Body of pancreas (tissue), 4 donors: ENCODE results near the gene NLRP12. TPM values are rescaled to one million over a fixed set of nuclear protein-coding genes. Genes with fewer than 3 reads are reported as not detected.
A peak's percentile ranks its signal among the peaks of the same experiment; 100 is the strongest.
"Not testable (repeated sequence)": the region's sequence is repeated elsewhere in the genome, so short reads cannot be mapped to it uniquely, and the experiment has no call there.

ENCODE experiments used
- ATAC-seq: fragments of 150-250 bp; one replicate; pipeline ENCODE4 v1.9.1; 2016
- DNase-seq, 4 donors: peaks; one replicate each; pipeline ENCODE4 v3.0.0-alpha.2; 2019
- H3K27ac ChIP-seq, 4 donors: fragments of 200-600 bp; sonication (generic); 1 replicate in 3 of 4; 2 replicates in 1 of 4; pipeline versions ENCODE4 v1.5.1 to v1.6.1; 2016 to 2019; ENCODE audit warnings: mild to moderate bottlenecking in 1 of 4, mixed read lengths in 1 of 4, moderate library complexity in 1 of 4
- H3K27me3 ChIP-seq, 2 donors: fragments of 200-600 bp; sonication (generic); one replicate each; pipeline ENCODE4 v1.6.0; 2016; ENCODE audit warnings: mild to moderate bottlenecking in 1 of 2
- H3K36me3 ChIP-seq, 2 donors: fragments of 200-600 bp; sonication (generic); replicated peaks in 1 of 2; 2 replicates each; pipeline ENCODE4 v1.5.1; 2016; ENCODE audit warnings: low read depth in 2 of 2; ENCODE audit not compliant: insufficient read depth in 1 of 2
- H3K4me1 ChIP-seq: fragments of 200-600 bp; sonication (generic); one replicate; pipeline ENCODE4 v1.6.0; 2016
- H3K4me3 ChIP-seq, 2 donors: fragments of 200-600 bp; sonication (generic); 1 replicate in 1 of 2; 2 replicates in 1 of 2; pipeline ENCODE4 v1.5.1; 2016 to 2019
- H3K9me3 ChIP-seq, 3 donors: fragments of 200-600 bp; sonication (generic); 1 replicate in 2 of 3; 2 replicates in 1 of 3; pipeline ENCODE4 v1.5.1; 2016
- POLR2A ChIP-seq, 3 donors: fragments of 450-650 bp; IDR thresholded peaks; one replicate each; pipeline ENCODE4 v1.6.1; 2016; ENCODE audit warnings: antibody characterized with exemption in 3 of 3, mild to moderate bottlenecking in 2 of 3
- WGBS, 2 donors: methylation state at CpG; one replicate each; pipeline ENCODE4 v1.1.5; 2017; 5-methylcytosine and 5-hydroxymethylcytosine counted together
- intact Hi-C: fragments of 100-400 bp; cut with DNase I; formaldehyde crosslinking; loops from one replicate; pipeline ENCODE4 v1.15.1; 2023
- total RNA-seq, 2 donors: library from RNA; depleted of rRNA; stranded (reverse); fragments of >200 nt; gene quantifications; one replicate each; pipeline ENCODE4 v1.1.0, GENCODE V29; 2016
- TF ChIP-seq, protein P1 (sequence below), 7 experiments: fragments of 450-650 bp in 4 of 7; fragments of 200-600 bp in 3 of 7; sonication (generic) in 3 of 7; IDR thresholded peaks; one replicate each; pipeline ENCODE4 v1.5.1; 2016 to 2019; ENCODE audit warnings: antibody characterized with exemption in 7 of 7

The NLRP12 gene
- total RNA-seq, 2 donors from 2014 or later: 0.26 TPM; not detected in 1

DNA sequence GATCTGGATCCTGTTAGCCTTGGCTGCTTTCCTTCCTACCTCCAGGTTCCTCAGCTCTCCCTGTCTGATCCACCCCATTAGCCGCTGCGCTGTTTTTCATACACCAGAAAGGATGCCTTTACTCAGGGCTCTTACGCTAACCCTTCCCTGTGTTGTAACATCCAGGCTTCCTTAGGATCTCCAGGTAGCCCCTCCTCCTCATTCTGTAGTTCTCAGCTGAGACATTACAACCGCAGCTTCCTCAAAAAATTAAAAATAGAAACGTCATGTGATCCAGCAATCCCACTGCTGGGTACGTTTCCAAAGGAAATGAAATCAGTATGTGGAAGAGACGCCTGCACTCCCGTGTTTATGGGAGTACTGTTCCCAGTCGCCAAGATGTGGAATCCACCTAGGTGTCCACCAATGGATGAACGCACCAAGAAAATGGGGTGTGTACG, 25.1 kb upstream of the NLRP12 start:
- H3K4me3 ChIP-seq: no peak overlapping the region
- H3K27ac ChIP-seq: no peak overlapping the region
- ATAC-seq: peak; percentile 31

GRCh38 chr19:53847555-53847954, 23.4 kb upstream of the NLRP12 start:
- no peaks in the 10 kb centered on the region for H3K9me3 ChIP-seq
- ATAC-seq (no peak), DNase-seq (no peak)
- H3K27ac ChIP-seq: no peak overlapping the region
- TF ChIP-seq, protein P1, sequence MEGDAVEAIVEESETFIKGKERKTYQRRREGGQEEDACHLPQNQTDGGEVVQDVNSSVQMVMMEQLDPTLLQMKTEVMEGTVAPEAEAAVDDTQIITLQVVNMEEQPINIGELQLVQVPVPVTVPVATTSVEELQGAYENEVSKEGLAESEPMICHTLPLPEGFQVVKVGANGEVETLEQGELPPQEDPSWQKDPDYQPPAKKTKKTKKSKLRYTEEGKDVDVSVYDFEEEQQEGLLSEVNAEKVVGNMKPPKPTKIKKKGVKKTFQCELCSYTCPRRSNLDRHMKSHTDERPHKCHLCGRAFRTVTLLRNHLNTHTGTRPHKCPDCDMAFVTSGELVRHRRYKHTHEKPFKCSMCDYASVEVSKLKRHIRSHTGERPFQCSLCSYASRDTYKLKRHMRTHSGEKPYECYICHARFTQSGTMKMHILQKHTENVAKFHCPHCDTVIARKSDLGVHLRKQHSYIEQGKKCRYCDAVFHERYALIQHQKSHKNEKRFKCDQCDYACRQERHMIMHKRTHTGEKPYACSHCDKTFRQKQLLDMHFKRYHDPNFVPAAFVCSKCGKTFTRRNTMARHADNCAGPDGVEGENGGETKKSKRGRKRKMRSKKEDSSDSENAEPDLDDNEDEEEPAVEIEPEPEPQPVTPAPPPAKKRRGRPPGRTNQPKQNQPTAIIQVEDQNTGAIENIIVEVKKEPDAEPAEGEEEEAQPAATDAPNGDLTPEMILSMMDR (IDR thresholded peaks at IDR 0.05): no peak
- TF ChIP-seq POLR2A (IDR thresholded peaks at IDR 0.05): no peak
- no peak overlapping the region for H3K4me3 ChIP-seq
- H3K4me1 ChIP-seq: peaks cover 2% of the 10 kb centered on the region
- intact Hi-C loops: no loop called here
- H3K36me3 ChIP-seq: no peaks in the 10 kb centered on the region
- no peaks in the 10 kb centered on the region for H3K27me3 ChIP-seq
- 34 to 41% methylated on average over 8 of the region's 8 CpGs for WGBS, 2 donors

More for the DNA sequence above, 25.1 kb upstream of the NLRP12 start:
- intact Hi-C loops: no loop called here
- Histone ChIP-seq H3K4me1 (no peaks in the 10 kb centered on the region), H3K27me3 (no peaks in the 10 kb centered on the region), H3K36me3 (no peaks in the 10 kb centered on the region), H3K9me3 (no peaks in the 10 kb centered on the region)
- peak in 1 of 4 donors; percentile 37 for DNase-seq
- 37 to 65% methylated on average over 11 of the region's 11 CpGs for WGBS, 2 donors
- no peak for TF ChIP-seq POLR2A (IDR thresholded peaks at IDR 0.05)
- TF ChIP-seq, protein P1 (IDR thresholded peaks at IDR 0.05): no peak

DNA sequence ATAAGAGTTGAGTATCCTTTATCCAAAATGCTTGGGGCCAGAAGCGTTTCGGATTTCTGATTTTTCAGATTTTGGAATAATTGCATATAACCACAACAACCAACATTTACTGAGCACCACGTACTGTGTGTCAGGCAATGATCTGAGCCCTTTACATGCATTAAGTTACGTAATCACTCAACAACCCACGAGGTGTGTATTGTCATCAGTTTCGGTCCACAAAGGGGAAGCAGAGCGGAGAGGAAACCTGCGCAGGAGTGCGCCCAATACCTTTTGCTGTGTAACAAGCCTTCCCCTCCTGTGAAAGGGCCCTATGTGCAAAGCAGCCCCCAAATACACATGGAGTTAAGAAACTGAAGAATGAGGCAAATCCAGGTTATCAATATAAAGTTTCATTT, 20.7 kb upstream of the NLRP12 start:
- no peak for TF ChIP-seq POLR2A (IDR thresholded peaks at IDR 0.05)
- TF ChIP-seq, protein P1 (IDR thresholded peaks at IDR 0.05): no peak
- Histone ChIP-seq H3K27me3 (no peaks in the 10 kb centered on the region), H3K9me3 (no peaks in the 10 kb centered on the region), H3K36me3 (no peaks in the 10 kb centered on the region), H3K27ac (no peak overlapping the region), H3K4me1 (peaks cover 5% of the 10 kb centered on the region), H3K4me3 (no peak overlapping the region)
- WGBS, 2 donors: 77 to 81% methylated on average over 9 of the region's 9 CpGs
- DNase-seq (peak in 1 of 4 donors; percentile 18), ATAC-seq (no peak)
- intact Hi-C loops: no loop called here

- H3K9me3 ChIP-seq, H3K27ac ChIP-seq, H3K27me3 ChIP-seq, H3K36me3 ChIP-seq, intact Hi-C loops, ATAC-seq, H3K4me1 ChIP-seq, H3K4me3 ChIP-seq: not testable (repeated sequence)
- WGBS, 2 donors: 65 to 78% methylated on average over 4 of the region's 4 CpGs
- peak in 1 of 4 donors; percentile 40 for DNase-seq
Observed at GRCh38 chr19:53840914-53841313, 16.8 kb upstream of the NLRP12 start.

DNA sequence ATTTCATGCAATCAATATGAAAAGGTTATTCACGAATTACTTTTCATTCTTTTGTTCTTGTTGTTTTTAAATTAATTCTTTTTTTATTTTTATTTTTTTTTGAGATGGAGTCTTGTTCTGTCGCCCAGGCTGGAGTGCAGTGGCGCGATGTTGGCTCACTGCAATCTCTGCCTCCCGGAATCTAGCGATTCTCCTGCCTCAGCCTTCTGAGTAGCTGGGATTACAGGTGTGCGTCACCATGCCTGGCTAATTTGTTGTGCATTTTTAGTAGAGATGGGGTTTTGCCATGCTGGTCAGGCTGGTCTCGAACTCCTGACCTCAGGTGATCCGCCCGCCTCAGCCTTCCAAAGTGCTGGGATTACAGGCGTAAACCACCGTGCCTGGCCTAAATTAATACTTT, 16.1 kb upstream of the NLRP12 start:
- intact Hi-C loops, DNase-seq, H3K4me3 ChIP-seq, H3K27me3 ChIP-seq, ATAC-seq, H3K4me1 ChIP-seq, H3K9me3 ChIP-seq, H3K36me3 ChIP-seq, H3K27ac ChIP-seq: not testable (repeated sequence)
- 74 to 78% methylated on average over 12 of the region's 12 CpGs for WGBS, 2 donors

DNA sequence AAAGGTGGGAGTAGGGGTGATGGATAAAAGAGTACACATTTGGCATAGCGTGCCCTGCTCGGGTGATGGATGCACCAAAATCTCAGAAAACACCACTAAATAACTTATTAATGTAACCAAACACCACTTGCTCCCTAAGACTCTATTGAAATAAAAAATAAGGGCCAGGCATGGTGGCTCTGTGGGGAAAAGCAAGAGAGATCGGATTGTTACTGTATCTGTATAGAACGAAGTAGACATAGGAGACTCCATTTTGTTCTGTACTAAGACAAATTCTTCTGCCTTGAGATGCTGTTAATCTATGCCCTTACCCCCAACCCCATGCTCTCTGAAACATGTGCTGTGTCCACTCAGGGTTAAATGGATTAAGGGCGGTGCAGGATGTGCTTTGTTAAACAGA, 14.3 kb upstream of the NLRP12 start:
- H3K9me3 ChIP-seq, H3K27me3 ChIP-seq, intact Hi-C loops, H3K27ac ChIP-seq, H3K36me3 ChIP-seq, H3K4me1 ChIP-seq, DNase-seq, ATAC-seq, H3K4me3 ChIP-seq: not testable (repeated sequence)
- 59 to 62% methylated on average over 4 to 5 of the region's 5 CpGs for WGBS, 2 donors

GRCh38 chr19:53832861-53833260, 8.7 kb upstream of the NLRP12 start:
- intact Hi-C loops: not testable (repeated sequence)

More at GRCh38 chr19:53832861-53833260, 8.7 kb upstream of the NLRP12 start:
- H3K36me3 ChIP-seq, H3K27ac ChIP-seq, H3K4me1 ChIP-seq, ATAC-seq, H3K9me3 ChIP-seq, H3K27me3 ChIP-seq, H3K4me3 ChIP-seq, DNase-seq: not testable (repeated sequence)
- WGBS, 2 donors: 10 to 13% methylated on average over 12 of the region's 13 CpGs
